Measurements from ENCODE around the gene ALAS2.
"Not testable (repeated sequence)": the region's sequence is repeated elsewhere in the genome, so short reads cannot be mapped to it uniquely, and the experiment has no call there.

Gene ALAS2

DNA sequence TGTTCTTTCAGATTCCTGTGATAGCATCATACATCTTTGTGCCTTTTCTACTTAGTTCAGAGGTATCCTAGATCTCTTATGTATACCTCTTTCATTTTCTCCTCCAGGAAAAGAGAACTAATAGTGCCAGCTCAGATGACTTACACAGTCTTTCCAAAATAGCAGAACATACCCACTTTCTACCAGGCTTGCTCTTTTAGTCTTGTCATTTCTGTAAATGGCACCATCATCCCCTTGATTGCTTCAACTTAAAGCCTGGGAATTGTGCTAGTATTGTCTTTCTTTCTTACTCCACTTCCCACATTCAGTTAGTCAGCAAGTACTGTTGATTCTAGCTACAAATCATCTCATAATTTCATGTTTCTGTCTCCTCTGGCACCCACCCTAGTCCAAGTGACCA, 25.5 kb downstream of the ALAS2 start:
- no peak for DNase-seq

DNA sequence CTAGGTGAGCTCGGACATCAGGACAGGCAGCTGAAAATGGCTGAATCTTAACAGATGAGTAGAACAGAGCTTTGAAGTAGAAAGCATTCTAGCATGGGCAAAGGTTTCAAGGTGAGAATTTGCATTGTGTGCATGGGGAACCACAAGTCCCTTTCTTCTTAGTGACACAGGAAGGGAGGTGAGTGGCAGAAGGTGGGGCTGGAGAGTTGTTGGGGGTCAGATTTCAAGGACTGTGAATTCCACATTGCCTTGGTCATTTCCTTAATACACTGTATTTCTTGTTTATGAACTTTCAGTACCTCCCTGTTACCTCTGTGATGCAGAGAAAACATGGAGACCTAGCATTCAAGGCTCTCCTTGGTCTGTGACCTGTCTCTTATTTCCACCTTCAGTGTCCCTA, 26.5 kb downstream of the ALAS2 start:
- DNase-seq = no peak

DNA sequence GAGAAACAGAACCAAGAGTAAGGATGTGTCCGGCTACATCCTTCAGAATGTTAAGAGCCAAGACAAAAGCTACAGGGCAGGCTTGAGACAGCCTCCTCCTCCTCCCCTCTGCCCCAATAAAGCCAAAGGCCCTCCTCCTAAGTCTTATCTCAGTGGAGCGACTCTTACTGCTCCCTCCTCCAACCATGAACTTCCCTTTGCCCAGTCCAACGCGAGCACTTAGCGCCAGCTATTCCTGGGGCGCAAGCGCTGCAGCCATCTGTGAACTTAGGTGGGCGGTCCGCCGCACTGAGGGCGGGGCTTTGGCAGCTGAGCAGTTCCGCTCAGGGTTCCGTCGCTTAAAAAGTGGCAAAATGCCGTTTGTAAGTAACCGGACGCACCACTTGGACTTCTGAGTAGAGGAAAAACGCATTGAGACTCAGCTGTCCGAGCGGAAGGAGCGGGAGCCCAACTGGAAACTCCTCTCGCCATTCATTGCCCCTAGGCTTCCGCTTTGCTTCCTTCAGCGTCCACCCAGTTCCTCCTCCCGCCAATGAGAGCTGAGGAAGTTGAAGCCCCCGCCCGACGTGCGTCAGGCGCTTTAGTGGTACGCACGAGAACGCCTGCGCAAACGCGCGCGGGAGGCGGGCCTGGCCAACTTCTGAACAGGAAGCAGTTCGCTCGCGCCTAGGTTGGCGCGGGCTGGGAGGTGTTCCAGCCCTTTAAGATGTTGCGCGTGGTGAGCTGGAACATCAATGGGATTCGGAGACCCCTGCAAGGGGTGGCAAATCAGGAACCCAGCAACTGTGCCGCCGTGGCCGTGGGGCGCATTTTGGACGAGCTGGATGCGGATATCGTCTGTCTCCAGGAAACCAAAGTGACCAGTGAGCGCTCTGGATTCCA, 30.8 kb downstream of the ALAS2 start, which contains the start of gene APEX2:
TSS of gene APEX2 (plus strand) at position 647 of the 882 bp plus-strand sequence. CDS start at position 707, 60 bp downstream.
- DNase-seq = peak; percentile 88

DNA sequence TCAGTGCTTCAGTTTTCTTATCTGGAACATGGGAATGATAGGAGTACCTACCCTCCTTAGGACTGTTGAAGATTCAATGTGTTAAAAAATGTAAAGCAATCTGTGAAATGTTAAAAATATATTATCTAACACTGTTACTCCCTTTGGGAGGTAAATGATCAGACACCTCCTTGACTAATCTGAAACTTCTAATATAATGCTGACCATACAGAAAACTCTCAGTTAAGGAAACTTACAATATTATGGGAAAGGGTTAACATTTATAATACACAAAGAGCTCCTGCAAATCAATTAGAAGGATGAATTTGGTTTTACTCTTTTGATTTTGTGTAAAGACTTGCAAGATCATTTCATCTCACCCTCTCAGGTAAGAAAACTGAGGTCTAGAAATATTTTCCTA, 35.2 kb downstream of the ALAS2 start:
- no peak for DNase-seq

DNA sequence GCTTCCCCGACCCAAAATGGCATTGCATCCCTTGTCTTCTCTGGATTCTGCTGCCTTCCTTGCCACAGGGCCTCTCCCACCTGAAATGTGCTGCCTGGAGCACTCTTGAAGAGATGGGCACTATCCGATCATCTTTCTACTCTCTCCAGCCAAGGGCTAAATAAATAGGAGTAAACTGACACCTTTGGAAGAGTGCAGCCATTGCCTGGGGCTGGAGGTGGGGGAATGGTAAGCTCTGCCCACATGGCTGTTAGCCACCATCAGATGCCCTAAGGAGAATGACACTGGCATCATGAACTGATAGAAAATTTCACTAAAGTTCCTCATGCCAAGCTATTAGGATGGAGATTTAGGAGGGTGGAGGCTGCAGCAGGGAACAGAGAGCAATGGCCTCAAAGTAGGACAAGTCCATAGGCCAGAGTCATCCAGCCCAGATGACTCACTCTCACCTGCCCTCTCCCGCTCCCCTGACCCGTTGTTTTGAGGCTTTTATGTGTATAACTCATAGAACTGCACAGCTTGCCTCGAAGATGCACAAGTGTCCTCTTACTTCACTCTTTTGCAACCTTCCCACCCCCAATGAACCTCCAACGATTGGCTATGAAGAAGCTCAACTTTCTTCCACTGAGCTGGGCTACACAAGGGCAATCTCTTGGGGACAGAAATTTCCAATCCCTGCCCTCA, 36.0 kb downstream of the ALAS2 start:
- no peak for DNase-seq

DNA sequence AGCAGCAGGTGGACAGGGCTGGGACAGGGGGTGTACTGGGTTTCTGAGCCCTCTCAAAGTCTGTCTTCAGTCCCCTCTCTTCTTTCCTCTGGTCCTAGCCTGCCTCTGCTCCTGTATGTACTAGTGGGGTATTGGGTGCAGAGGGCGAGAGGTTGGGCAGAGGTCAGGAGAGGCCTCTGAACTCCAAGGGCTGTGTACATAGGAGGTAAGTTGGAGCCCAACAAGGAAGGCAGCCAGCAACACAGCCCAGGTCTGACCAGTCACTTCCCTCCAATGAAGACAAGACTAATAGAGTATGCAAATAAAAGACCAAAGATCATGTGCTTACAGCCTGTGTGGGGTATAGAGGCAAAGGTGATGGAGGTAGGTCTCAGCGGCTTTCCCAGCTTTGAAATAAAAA, 36.7 kb downstream of the ALAS2 start, which contains the start of gene PFKFB1:
TSS of gene PFKFB1 (minus strand) at position 90 of the 400 bp plus-strand sequence. CDS start 181 bp downstream, outside the sequence.
- no peak for DNase-seq

DNA sequence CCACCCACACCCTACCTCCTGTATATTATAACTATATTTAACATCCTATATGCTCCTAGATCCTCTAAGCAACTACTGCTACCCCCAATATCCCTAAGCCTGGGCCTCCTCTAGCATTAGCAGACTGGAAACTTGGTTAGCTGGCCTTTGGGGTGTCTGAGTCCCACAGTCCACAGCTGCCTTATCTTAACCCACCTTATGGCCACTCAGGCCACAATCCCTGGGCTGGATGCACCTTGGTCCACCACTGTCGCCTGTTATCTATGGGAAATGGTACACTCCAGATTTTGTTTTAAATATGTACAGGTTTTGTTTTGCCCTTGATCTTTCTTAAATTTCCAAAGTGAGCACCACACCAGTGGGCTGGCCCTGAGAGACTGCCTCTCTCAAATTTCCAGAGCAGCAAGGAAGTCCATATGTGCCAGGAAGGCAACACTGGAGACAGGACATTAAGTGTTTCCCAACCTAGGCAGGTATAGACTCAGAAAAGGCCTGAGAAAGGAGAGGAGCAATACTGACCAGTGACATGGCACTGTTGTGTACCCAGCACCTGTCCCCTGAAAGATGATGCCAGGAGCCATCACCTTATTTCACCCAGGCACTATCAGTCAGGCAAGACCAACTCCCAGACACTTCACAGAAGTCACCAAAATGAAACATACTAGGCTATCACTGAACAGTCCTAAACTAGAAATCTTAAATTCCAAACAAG, 37.7 kb downstream of the ALAS2 start:
- no peak for DNase-seq

DNA sequence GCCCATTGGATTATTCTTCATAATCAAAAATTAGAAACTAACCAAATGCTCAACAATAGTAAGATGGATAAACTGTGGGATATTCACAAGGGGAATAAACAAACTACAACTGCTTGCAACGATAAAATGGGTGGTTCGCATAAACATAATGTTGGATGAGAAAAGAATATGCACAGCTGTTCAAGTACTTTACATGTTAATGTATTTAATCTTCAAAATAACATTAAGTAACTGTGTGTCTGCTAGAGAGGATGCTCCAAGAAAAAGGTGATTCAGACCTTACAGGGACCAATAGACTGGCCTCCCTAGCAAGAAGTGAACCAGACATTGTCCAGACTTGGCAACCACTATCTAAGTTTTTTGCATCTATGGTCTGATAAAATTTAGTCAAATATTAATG, 39.1 kb downstream of the ALAS2 start:
- DNase-seq = no peak

DNA sequence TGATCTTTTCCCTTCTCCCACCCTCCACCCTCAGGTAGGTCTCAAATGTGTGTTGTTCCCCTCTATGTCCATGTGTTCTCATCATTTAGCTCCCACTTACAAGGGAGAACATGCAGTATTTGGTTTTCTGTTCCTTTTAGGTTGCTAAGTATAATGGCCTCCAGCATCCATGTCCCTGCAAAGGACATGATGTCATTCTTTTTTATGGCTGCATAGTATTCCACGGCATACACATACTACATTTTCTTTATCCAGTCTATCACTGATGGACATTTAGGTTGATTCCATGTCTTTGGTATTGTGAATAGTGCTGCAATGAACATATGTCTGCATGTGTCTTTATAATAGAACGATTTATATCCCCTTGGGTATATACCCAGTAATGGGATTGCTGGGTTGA, 47.5 kb downstream of the ALAS2 start:
- not testable (repeated sequence) for DNase-seq

DNA sequence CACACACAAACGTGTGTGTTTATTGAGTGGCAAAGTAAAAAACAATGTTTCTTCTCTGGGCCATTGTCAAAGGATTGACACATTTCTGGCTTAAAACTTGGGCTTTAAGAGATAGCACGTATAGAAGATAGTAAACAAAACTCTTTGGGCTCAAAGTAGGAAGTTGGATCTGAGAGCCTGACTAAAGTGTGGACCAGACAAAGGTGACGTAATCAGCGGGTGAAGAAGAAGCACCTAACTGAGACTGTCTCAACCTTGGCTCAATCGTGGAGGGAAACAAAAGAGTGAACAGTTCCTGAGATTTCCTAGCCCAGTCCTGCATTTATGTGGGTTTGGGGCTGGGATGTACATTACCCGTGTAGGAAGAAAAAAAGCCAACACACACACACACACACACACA, 50.4 kb downstream of the ALAS2 start:
- no peak for DNase-seq

DNA sequence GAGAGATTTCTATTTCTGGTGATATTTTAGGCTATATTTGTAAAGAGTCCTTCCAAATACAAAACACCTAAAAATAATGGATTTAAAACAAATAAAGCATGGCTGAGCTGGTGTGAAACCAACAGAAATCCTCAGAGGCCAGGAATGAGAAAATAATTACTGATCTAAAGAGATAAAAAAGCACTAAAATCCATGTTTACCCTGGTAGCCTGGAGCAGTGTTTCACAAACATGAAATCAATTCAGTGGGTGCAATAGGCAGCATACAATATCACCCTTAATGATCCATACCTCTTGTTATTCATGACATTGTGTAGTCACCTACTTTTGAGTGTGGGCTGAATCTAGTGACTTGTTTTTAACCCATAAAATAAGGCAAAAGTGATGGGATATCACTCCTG, 51.3 kb downstream of the ALAS2 start:
- no peak for DNase-seq

DNA sequence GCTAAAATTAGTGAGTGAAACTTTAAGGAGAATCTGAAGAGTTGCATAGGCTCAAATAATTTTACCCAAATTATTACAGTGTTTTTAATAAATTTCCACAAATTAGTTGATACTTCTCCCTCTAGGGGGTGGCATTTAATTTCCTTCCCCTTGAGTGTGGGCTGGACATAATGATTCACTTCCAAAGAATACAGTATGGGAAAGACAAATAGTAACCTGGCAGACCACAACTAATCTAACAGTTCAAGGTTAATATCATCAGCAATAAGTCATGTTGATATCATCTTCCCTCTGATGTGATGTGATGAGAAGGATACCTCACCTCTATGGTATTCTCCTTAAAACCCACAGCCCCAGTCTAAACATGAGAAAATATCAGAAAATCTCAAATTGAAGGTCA, 52.3 kb downstream of the ALAS2 start:
- no peak for DNase-seq

DNA sequence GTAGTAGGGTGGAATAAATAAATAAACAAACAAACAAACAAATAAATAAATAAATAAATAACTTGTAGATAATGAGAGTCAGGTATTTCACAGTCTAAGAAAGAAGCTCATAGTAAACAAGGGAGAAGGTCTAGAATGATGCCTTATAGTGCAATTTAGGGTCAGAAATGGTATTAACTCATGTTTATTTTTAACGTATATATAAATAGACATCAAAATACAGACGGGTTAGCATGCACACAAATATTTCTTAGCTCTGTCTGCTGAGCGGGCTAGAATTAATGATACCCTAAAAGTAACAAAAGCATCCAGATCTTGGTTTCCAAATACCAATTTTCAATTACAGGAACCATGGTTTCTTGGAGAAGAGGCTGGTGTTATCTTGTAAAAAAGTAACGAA, 53.4 kb downstream of the ALAS2 start:
- no peak for DNase-seq

DNA sequence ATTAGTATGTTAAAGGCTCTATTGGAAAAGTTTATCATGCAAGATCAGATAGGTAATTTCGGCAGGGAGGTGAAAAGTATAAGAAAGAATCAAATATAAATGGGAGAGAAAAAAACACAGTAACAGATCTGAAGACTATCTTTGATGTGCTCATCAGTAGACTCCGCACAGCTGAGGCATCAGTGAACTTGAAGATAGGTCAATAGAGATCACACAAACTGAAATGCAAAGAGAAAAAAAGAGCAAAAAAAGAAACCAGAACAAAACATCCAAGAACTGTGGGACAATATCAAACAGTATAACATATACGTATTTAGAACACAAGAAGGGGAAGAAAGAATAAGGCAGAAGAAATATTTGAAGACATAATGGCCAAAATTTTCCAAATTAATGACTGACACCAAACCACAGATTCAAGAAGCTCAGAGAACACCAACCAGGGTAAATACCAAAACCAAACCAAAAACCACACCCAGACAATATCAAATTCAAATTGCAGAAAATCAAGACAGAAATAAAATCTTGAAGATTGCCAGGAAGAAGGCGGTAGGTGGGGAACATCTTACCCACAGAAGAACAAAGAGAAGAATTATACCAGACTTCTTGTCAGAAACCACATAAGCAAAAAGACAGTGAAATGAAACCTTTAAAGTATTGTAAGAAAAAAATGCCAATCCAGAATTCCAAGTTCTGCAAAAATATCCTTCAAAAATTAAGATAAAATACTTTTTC, 65.8 kb downstream of the ALAS2 start:
- peak; percentile 4 for DNase-seq

DNA sequence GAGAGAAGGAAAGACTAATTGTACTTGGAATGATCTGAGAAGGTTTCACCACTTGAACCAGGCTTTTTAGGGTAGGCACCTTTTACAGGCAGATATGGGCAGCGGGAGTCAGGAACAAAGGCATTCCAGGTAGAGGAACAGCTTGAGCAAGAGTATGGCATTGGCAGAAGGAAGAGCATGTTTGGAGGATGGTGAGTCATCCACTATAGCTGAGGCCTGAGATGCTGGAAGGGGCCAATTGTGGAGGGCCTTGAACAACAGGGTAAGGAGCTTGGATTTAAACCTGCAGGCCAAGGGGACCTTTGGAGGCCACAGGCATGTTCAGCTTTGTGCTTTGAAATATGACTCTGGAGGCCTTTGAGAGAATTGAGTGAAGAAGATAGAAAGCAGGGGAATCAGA, 69.0 kb downstream of the ALAS2 start:
- DNase-seq = no peak
